HG03108 (cell line): ENCODE results near the gene HAVCR2.
"Not testable (repeated sequence)": the region's sequence is repeated elsewhere in the genome, so short reads cannot be mapped to it uniquely, and the experiment has no call there.

Experiments
- ATAC-seq: cut with Tn5 transposase; IDR thresholded peaks from one replicate; pipeline ENCODE4 v1.9.1; 2021; ENCODE audit warnings: moderate library complexity; ENCODE audit not compliant: unreplicated experiment

Gene HAVCR2

GRCh38 chr5:157047898-157048297 lies 60.9 kb downstream of the HAVCR2 start:
- ATAC-seq: no peak

GRCh38 chr5:157047016-157047415 lies 61.8 kb downstream of the HAVCR2 start:
- not testable (repeated sequence) for ATAC-seq

DNA sequence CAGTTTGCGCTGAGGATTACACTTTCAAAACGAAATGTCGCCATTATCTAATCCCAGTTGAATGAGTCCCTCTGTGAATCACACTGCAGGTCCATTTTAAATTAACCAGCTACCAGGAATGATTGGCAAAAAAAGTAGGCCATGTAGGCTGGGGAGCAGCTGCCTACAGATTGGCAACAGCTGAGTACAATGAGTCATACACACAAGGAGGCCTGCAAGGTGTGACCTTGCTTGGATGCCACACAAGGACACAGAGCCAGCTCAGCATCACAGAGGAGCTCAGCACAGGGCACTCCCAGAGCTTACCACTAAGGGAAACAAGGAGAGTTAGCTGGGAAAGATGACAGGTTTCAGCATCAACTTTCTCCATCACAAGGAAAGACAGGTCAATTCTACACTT lies 62.8 kb downstream of the HAVCR2 start:
- ATAC-seq: no peak

DNA sequence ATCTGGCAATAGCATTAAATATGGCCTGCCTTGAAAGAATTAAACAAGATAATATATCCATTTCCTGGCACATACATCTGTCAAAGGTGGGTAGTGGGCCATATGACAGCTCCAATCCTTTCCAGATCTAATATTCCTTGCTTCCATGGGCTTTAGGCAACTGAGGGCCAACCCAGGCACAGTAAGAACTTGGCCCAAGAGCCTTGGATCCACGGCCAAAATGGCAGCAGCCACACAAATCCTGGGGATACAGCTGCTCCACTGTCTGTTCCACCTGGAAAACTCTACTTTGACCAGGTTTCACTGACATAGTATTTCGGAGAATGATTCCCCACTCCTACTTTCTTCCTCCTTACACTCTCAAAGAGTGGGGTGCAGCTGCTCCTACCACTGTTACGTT lies 63.2 kb downstream of the HAVCR2 start:
- ATAC-seq: no peak

- no peak for ATAC-seq
Observed at GRCh38 chr5:157038568-157039187, 70.2 kb downstream of the HAVCR2 start.
